Keratinocyte (primary cell): ENCODE measurements around the gene WNT4. TPM values are rescaled to one million over a fixed set of nuclear protein-coding genes. Genes with fewer than 3 reads are reported as not detected.

Experiments used
- DNase-seq: peaks from one replicate; pipeline ENCODE4 v3.0.0-alpha.2; 2011; ENCODE audit warnings: low read depth, missing footprints, low spot score
- FAIRE-seq: peaks from 2 replicates; lab custom pipeline; 2011; peaks lifted over from hg19 to GRCh38; lab: Jason Lieb, UNC
- H2AFZ ChIP-seq: 2 replicates; pipeline ENCODE4 v1.6.0; 2012; ENCODE audit warnings: low read length, control low read depth, inconsistent platforms; ENCODE audit not compliant: control insufficient read depth
- H3K27ac ChIP-seq: 2 replicates; pipeline ENCODE4 v1.5.1; 2011; ENCODE audit warnings: low read length; ENCODE audit not compliant: control insufficient read depth, insufficient read depth
- H3K27me3 ChIP-seq: 3 replicates; pipeline ENCODE4 v1.6.0; 2011; ENCODE audit warnings: low read length; ENCODE audit not compliant: control insufficient read depth, insufficient read depth; ENCODE audit errors: extremely low read depth
- H3K36me3 ChIP-seq, 2 experiments: 2 replicates in 1 of 2; 3 replicates in 1 of 2; pipeline ENCODE4 v1.5.1; 2011; ENCODE audit warnings: low read length in 2 of 2, mild to moderate bottlenecking in 1 of 2; ENCODE audit not compliant: control insufficient read depth in 2 of 2, insufficient read depth in 2 of 2; ENCODE audit errors: extremely low read depth in 1 of 2
- H3K4me1 ChIP-seq: 3 replicates; pipeline ENCODE4 v1.5.1; 2011; ENCODE audit warnings: low read length; ENCODE audit not compliant: control insufficient read depth, insufficient read depth; ENCODE audit errors: extremely low read depth
- H3K4me2 ChIP-seq: 3 replicates; pipeline ENCODE4 v1.6.0; 2011; ENCODE audit warnings: low read depth, low read length; ENCODE audit not compliant: control insufficient read depth, insufficient read depth; ENCODE audit errors: extremely low read depth
- H3K4me3 ChIP-seq, 3 experiments: fragments of 200-600 bp in 1 of 3; sonication (generic) in 1 of 3; 2 replicates in 2 of 3; 3 replicates in 1 of 3; pipeline ENCODE4 v1.5.1; 2011 to 2016; ENCODE audit warnings: low read length in 3 of 3, mild to moderate bottlenecking in 3 of 3, control low read depth in 2 of 3, inconsistent platforms in 1 of 3, low read depth in 1 of 3, mixed read lengths in 1 of 3, mixed run types in 1 of 3, moderate library complexity in 1 of 3; ENCODE audit not compliant: control insufficient read depth in 2 of 3, insufficient read depth in 2 of 3; ENCODE audit errors: extremely low read depth in 1 of 3
- H3K79me2 ChIP-seq: 2 replicates; pipeline ENCODE4 v1.6.0; 2012; ENCODE audit warnings: low read length; ENCODE audit not compliant: control insufficient read depth, insufficient read depth
- H3K9ac ChIP-seq: 3 replicates; pipeline ENCODE4 v1.6.0; 2011; ENCODE audit warnings: low read length; ENCODE audit not compliant: control insufficient read depth, insufficient read depth; ENCODE audit errors: extremely low read depth
- H3K9me1 ChIP-seq: 3 replicates; pipeline ENCODE4 v1.6.0; 2011; ENCODE audit warnings: low read length; ENCODE audit not compliant: control insufficient read depth, insufficient read depth; ENCODE audit errors: extremely low read depth
- H3K9me3 ChIP-seq: 2 replicates; pipeline ENCODE4 v1.5.1; 2012; ENCODE audit warnings: low read depth, low read length; ENCODE audit not compliant: control insufficient read depth
- H4K20me1 ChIP-seq: 3 replicates; pipeline ENCODE4 v1.6.0; 2011; ENCODE audit warnings: low read length; ENCODE audit not compliant: control insufficient read depth, insufficient read depth; ENCODE audit errors: extremely low read depth
- EZH2 ChIP-seq: IDR thresholded peaks from one replicate; pipeline ENCODE4 v1.6.1; 2012; ENCODE audit warnings: inconsistent platforms, mild to moderate bottlenecking, low read length, moderate library complexity
- dilution Hi-C: fragments of 300-500 bp; cut with MboI; formaldehyde crosslinking; loops from one replicate; pipeline ENCODE4 v1.7.0; 2020; ENCODE audit warnings: low sequenced_read_pairs; ENCODE audit not compliant: extremely low pct_ligation_motif_present
- polyA plus RNA-seq, 5 experiments: library from polyadenylated mRNA; depleted of rRNA in 3 of 5; stranded (reverse) in 3 of 5; stranded (forward) in 1 of 5; unstranded in 1 of 5; fragments of >200 nt; gene quantifications; 1 replicate in 1 of 5; 2 replicates in 3 of 5; 3 replicates in 1 of 5; pipeline versions ENCODE4 v1.2.1 to v1.2.3, GENCODE V29; 2011 to 2012; ENCODE audit warnings: missing spikeins in 2 of 5, low read depth in 1 of 5, low replicate concordance in 1 of 5
- TF ChIP-seq, protein P1 (sequence below), 3 experiments: IDR thresholded peaks in 1 of 3; conservative IDR thresholded peaks in 1 of 3; optimal IDR thresholded peaks in 1 of 3; 2 replicates in 2 of 3; 3 replicates in 1 of 3; pipeline versions ENCODE3 to v1.5.1; 2011; ENCODE audit warnings: low read length in 3 of 3, mild to moderate bottlenecking in 3 of 3, moderate library complexity in 2 of 3, control low read depth in 1 of 3, inconsistent platforms in 1 of 3; ENCODE audit not compliant: insufficient read depth in 2 of 3; ENCODE audit errors: extremely low read depth in 1 of 3

The WNT4 gene
- polyA plus RNA-seq, 1 donor (not counting 4 experiments of a cell fraction or from before 2014, with no cell fraction given) = 2.6 TPM

- dilution Hi-C loops = no loop called here
- no peak for FAIRE-seq
- Histone ChIP-seq H3K9me1 (no peaks in the 10 kb centered on the region), H3K27ac (no peak overlapping the region), H3K4me3 (no peak overlapping the region), H3K36me3 (peaks cover 20 to 38% of the 10 kb centered on the region in 2 experiments), H3K79me2 (peaks cover 65% of the 10 kb centered on the region), H3K4me1 (no peaks in the 10 kb centered on the region), H2AFZ (no peak overlapping the region), H3K4me2 (no peak overlapping the region), H3K27me3 (no peaks in the 10 kb centered on the region), H4K20me1 (peaks cover 19% of the 10 kb centered on the region), H3K9ac (no peak overlapping the region), H3K9me3 (no peaks in the 10 kb centered on the region)
- DNase-seq = no peak
- TF ChIP-seq EZH2 = no peak
- TF ChIP-seq, protein P1, sequence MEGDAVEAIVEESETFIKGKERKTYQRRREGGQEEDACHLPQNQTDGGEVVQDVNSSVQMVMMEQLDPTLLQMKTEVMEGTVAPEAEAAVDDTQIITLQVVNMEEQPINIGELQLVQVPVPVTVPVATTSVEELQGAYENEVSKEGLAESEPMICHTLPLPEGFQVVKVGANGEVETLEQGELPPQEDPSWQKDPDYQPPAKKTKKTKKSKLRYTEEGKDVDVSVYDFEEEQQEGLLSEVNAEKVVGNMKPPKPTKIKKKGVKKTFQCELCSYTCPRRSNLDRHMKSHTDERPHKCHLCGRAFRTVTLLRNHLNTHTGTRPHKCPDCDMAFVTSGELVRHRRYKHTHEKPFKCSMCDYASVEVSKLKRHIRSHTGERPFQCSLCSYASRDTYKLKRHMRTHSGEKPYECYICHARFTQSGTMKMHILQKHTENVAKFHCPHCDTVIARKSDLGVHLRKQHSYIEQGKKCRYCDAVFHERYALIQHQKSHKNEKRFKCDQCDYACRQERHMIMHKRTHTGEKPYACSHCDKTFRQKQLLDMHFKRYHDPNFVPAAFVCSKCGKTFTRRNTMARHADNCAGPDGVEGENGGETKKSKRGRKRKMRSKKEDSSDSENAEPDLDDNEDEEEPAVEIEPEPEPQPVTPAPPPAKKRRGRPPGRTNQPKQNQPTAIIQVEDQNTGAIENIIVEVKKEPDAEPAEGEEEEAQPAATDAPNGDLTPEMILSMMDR (optimal IDR thresholded peaks at IDR 0.05 in 1 of 3, IDR thresholded peaks at IDR 0.05 in 1 of 3, conservative IDR thresholded peaks at IDR 0.05 in 1 of 3; ENCODE audit: extremely low read depth in 1 of 3, insufficient read depth in 2 of 3, low read length in 3 of 3) = no peak
Observed at GRCh38 chr1:22100168-22100567, 42.7 kb downstream of the WNT4 start.

DNA sequence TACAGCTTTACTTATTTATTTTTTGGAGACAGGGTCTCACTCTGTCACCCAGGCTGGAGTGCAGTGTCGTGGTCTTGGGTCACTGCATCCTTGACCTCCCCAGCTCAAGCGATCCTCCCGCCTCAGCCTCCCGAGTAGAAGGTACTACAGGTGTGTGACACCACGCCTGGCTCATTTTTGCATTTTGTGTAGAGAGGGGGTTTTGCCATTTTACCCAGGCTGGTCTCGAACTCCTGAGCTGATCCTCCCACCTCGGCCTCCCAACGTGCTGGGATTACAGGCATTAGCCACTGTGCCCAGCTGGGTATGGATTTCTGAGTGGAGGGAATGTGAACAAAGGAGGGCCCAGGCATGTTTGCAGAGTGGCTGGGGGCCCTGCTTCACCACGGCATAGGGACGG, 44.1 kb downstream of the WNT4 start:
- H3K27me3 ChIP-seq = no peaks in the 10 kb centered on the region
- no peaks in the 10 kb centered on the region for H3K4me1 ChIP-seq
- no peak for DNase-seq
- peaks cover 19% of the 10 kb centered on the region for H4K20me1 ChIP-seq
- no peak overlapping the region for H3K4me3 ChIP-seq
- H2AFZ ChIP-seq = no peak overlapping the region
- no peak overlapping the region for H3K27ac ChIP-seq
- H3K9me3 ChIP-seq = no peaks in the 10 kb centered on the region
- H3K9ac ChIP-seq = no peak overlapping the region
- dilution Hi-C loops = no loop called here
- peaks cover 74% of the 10 kb centered on the region for H3K79me2 ChIP-seq
- no peaks in the 10 kb centered on the region for H3K9me1 ChIP-seq
- H3K4me2 ChIP-seq = no peak overlapping the region
- TF ChIP-seq EZH2 = no peak
- TF ChIP-seq, protein P1 (optimal IDR thresholded peaks at IDR 0.05 in 1 of 3, IDR thresholded peaks at IDR 0.05 in 1 of 3, conservative IDR thresholded peaks at IDR 0.05 in 1 of 3; ENCODE audit: extremely low read depth in 1 of 3, insufficient read depth in 2 of 3, low read length in 3 of 3) = no peak
- FAIRE-seq = no peak
- peaks cover 22 to 46% of the 10 kb centered on the region in 2 experiments for H3K36me3 ChIP-seq
